ENCODE results near the gene TNIP3.

DNA sequence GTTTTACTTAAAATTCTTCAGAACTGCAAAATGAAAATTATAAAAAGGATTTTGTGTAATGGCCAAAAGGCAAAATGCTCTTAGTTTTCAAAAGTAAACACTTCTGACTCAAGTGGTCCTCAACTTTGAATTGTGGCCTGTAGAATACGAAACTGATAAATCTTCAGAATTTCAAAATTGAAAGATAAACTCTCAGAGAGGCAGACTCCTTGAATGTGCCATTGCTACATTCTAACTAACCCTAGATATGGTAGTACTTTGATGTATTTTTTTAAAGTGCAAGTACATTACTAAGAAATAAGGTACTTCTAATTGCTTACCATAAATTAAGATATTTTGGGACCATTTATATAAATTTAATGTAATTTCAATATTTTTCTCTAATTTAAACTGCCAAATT is 44.4 kb downstream of the TNIP3 start:
- TF ChIP-seq CTCF (IDR thresholded peaks at IDR 0.05), result no peak
- no peak for TF ChIP-seq POLR2A (IDR thresholded peaks at IDR 0.05)
